Lower lobe of right lung (tissue), 2 donors: ENCODE measurements around the gene TBC1D4. TPM values are rescaled to one million over a fixed set of nuclear protein-coding genes. Genes with fewer than 3 reads are reported as not detected.
A peak's percentile ranks its signal among the peaks of the same experiment; 100 is the strongest.

Experiments
- ATAC-seq, 2 donors: fragments of 200-7000 bp; cut with Tn5 transposase; one replicate each; pipeline ENCODE4 v1.9.1; 2020 to 2022; ENCODE audit warnings: mild to moderate bottlenecking in 2 of 2, moderate library complexity in 2 of 2
- DNase-seq: peaks from one replicate; pipeline ENCODE4 v3.0.0-alpha.2; 2020
- H3K27ac ChIP-seq: fragments of 200-600 bp; one replicate; pipeline ENCODE4 v1.8.0; 2022
- H3K27me3 ChIP-seq: fragments of 200-600 bp; one replicate; pipeline ENCODE4 v1.8.0; 2022; ENCODE audit warnings: low read depth
- H3K36me3 ChIP-seq: fragments of 200-600 bp; one replicate; pipeline ENCODE4 v1.8.0; 2022; ENCODE audit warnings: mild to moderate bottlenecking
- H3K4me1 ChIP-seq: fragments of 200-600 bp; one replicate; pipeline ENCODE4 v1.8.0; 2022
- H3K4me3 ChIP-seq: fragments of 200-600 bp; one replicate; pipeline ENCODE4 v1.8.0; 2022; ENCODE audit warnings: mild to moderate bottlenecking
- H3K9me3 ChIP-seq: fragments of 200-600 bp; one replicate; pipeline ENCODE4 v1.8.0; 2022
- intact Hi-C: fragments of 100-400 bp; cut with DNase I; formaldehyde crosslinking; loops from one replicate; pipeline ENCODE4 v1.11.0; 2022
- total RNA-seq: library from RNA; stranded (reverse); fragmentation: NEBNext Ultra II Directional; extraction: Animal tissue kit (Norgen Biotek cat#: 25700); gene quantifications from one replicate; pipeline ENCODE4 v1.2.1, GENCODE V29; 2021
- TF ChIP-seq, protein P1 (sequence below): fragments of 200-600 bp; IDR thresholded peaks from one replicate; pipeline ENCODE4 v1.8.0; 2022; ENCODE audit warnings: antibody characterized with exemption, mild to moderate bottlenecking
- donor health status: DM: no; HTN: yes; CAD: no; lungs with severe emphysema.

TBC1D4 gene
- total RNA-seq, 1 donor from 2014 or later: 30.4 TPM

DNA sequence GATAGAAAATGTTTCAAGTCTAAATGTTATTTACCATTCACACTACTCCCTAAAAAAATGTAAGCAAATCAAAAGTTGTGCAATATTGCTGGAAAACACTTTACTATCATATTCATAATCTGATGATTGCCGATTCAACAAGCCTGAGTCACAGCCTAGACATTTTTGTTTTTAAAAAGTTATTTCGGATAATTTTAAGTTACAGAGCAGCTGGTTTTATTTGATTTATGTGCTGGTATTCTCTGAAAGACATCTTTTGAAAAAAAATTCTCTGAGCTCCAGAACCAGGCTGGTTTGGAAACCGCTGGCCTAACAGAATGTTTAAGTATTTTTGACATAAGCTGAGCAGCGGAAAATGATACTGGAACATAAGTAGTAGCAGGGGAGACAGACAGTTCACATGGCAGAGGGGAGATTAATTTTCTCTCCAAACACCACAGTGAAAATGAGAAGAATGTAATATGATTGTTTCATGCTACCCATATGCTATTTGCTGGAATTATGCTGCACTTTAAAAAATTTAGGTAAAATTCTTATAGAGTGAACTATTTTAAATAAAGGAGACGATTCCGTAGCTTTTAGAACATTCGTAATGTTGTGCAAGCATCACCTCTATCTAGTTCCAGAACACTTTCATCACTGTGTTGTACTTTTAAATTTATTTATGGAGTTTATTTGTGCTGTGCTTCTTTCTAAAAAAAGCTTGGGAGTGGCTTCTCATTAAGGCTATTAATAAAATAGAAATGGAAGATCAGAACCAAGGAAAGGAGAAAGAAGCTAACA lies 36.1 kb downstream of the TBC1D4 start:
- TF ChIP-seq, protein P1, sequence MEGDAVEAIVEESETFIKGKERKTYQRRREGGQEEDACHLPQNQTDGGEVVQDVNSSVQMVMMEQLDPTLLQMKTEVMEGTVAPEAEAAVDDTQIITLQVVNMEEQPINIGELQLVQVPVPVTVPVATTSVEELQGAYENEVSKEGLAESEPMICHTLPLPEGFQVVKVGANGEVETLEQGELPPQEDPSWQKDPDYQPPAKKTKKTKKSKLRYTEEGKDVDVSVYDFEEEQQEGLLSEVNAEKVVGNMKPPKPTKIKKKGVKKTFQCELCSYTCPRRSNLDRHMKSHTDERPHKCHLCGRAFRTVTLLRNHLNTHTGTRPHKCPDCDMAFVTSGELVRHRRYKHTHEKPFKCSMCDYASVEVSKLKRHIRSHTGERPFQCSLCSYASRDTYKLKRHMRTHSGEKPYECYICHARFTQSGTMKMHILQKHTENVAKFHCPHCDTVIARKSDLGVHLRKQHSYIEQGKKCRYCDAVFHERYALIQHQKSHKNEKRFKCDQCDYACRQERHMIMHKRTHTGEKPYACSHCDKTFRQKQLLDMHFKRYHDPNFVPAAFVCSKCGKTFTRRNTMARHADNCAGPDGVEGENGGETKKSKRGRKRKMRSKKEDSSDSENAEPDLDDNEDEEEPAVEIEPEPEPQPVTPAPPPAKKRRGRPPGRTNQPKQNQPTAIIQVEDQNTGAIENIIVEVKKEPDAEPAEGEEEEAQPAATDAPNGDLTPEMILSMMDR: no peak
- no peak overlapping the region for H3K27ac ChIP-seq
- H3K4me1 ChIP-seq: no peaks in the 10 kb centered on the region
- peak overlapping the region; percentile 12 for H3K4me3 ChIP-seq
- ATAC-seq (peak in 1 of 2 donors; percentile 29), DNase-seq (no peak)
- no peaks in the 10 kb centered on the region for H3K27me3 ChIP-seq
- no peaks in the 10 kb centered on the region for H3K36me3 ChIP-seq
- intact Hi-C loops: no loop called here
- no peaks in the 10 kb centered on the region for H3K9me3 ChIP-seq

DNA sequence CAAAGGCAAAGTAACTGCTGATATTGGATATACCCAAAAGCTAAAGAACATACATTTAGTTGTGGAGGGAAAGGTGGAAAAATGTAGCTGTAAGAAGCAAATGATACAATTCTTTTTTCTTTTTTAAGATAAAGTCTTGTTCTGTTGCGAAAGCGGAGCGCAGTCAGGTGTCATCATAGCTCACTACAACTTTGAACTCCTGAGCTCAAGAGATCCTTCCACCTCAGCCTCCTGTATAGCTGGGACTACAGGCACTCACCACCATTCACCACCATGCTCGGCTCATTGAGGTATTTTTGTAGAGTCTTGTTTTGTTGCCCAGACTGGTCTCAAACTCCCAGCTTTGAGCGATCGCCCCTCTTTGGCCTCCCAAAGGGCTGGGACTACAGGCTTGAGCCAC lies 38.0 kb downstream of the TBC1D4 start:
- Histone ChIP-seq H3K4me3 (no peak overlapping the region), H3K36me3 (no peaks in the 10 kb centered on the region), H3K4me1 (no peaks in the 10 kb centered on the region), H3K27ac (no peak overlapping the region), H3K9me3 (no peaks in the 10 kb centered on the region), H3K27me3 (no peaks in the 10 kb centered on the region)
- DNase-seq: no peak
- intact Hi-C loops: no loop called here
- TF ChIP-seq, protein P1: no peak
- no peak for ATAC-seq

DNA sequence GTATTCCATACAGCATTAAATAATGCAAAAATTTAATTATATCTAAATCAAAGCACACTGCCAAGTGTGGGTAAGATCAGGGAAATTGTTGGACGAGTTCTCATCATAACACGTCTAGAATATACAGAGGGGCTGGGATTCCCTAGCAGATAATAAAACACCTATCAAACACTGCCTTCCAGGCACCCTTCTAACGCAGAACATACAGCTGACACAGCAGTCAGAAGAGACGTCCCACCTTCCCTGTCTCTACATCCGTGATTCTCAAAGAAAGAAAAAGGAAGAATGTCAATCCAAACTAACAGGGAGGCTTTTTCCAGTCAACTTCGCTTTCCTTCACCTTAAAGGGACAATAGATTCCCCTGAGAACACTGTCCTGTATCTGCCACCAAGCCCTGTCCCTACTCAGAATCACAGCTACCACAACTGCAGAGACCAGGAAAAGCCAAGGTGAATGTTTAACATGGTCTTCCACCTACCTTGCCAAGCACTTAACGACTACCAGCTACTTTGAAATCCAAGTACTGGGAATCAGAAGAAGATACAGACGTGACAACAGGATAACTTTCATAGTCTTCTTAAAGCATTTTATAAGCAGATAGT lies 38.5 kb downstream of the TBC1D4 start:
- TF ChIP-seq, protein P1: no peak
- H3K36me3 ChIP-seq: no peaks in the 10 kb centered on the region

DNA sequence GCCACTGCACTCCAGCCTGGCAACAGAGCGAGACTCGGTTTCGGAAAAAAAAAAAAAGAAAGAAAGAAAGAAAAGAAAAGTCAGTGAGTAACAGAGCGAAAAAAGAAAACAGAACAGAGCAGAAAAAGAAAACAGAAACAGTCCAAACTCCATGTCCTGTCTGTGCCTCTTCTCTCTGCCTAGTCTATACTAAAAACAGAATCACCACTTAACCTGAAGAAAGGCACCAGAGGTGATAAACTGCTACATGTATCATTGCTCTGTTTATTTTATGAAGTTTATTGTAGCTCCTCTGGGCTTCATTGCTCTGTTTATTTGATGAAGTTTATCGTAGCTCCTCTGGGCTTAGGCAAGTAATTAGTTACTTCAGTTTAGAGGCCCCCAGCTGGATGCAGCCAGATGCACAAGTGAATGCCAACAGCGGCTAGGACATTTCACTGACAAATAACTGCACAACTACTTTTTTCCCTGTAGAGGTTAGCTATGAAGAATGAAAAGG lies 39.2 kb downstream of the TBC1D4 start:
- Histone ChIP-seq H3K36me3 (no peaks in the 10 kb centered on the region), H3K9me3 (no peaks in the 10 kb centered on the region), H3K4me3 (no peak overlapping the region), H3K27me3 (no peaks in the 10 kb centered on the region), H3K4me1 (no peaks in the 10 kb centered on the region), H3K27ac (no peak overlapping the region)
- ATAC-seq (no peak), DNase-seq (no peak)
- TF ChIP-seq, protein P1: no peak
- intact Hi-C loops: no loop called here

More for the DNA sequence above, 38.5 kb downstream of the TBC1D4 start:
- ATAC-seq (no peak), DNase-seq (no peak)
- H3K4me1 ChIP-seq: no peaks in the 10 kb centered on the region
- no peaks in the 10 kb centered on the region for H3K9me3 ChIP-seq
- no peaks in the 10 kb centered on the region for H3K27me3 ChIP-seq
- intact Hi-C loops: no loop called here
- no peak overlapping the region for H3K4me3 ChIP-seq
- H3K27ac ChIP-seq: no peak overlapping the region

DNA sequence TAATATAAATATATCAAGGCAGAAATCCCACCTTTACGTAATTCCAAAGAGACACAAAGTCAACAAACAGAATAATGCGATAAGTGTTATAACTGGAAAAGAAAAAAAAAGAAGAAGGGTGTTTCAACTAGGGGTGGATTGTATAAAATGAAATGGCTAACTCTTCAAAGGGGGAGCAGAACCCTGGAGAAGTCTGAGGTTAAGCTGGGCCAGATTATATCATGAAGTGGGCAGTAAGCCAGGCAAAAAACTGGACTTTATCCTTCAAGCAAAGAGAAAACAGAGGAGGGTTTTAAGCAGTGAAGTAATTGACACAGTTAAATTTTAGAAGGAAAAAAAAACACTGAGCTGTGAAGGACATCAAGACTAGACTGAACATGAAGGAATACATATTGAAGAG lies 41.9 kb downstream of the TBC1D4 start:
- TF ChIP-seq, protein P1: no peak
- no peak for DNase-seq
- no peak overlapping the region for H3K27ac ChIP-seq
- no peak for ATAC-seq
- no peaks in the 10 kb centered on the region for H3K27me3 ChIP-seq
- no peaks in the 10 kb centered on the region for H3K4me1 ChIP-seq
- intact Hi-C loops: no loop called here
- H3K9me3 ChIP-seq: no peaks in the 10 kb centered on the region
- no peak overlapping the region for H3K4me3 ChIP-seq
- H3K36me3 ChIP-seq: no peaks in the 10 kb centered on the region
